ENCODE measurements around the gene SOCS2. TPM values are rescaled to one million over a fixed set of nuclear protein-coding genes. Genes with fewer than 3 reads are reported as not detected.
A peak's percentile ranks its signal among the peaks of the same experiment; 100 is the strongest.
"Not testable (repeated sequence)": the region's sequence is repeated elsewhere in the genome, so short reads cannot be mapped to it uniquely, and the experiment has no call there.

SOCS2 gene, protein sequence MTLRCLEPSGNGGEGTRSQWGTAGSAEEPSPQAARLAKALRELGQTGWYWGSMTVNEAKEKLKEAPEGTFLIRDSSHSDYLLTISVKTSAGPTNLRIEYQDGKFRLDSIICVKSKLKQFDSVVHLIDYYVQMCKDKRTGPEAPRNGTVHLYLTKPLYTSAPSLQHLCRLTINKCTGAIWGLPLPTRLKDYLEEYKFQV
- 10 to 100 TPM in 2 of 3 donors, 1 to 10 TPM in 1; 6.8 to 48.3 (median 47.7) TPM for polyA plus RNA-seq

DNA sequence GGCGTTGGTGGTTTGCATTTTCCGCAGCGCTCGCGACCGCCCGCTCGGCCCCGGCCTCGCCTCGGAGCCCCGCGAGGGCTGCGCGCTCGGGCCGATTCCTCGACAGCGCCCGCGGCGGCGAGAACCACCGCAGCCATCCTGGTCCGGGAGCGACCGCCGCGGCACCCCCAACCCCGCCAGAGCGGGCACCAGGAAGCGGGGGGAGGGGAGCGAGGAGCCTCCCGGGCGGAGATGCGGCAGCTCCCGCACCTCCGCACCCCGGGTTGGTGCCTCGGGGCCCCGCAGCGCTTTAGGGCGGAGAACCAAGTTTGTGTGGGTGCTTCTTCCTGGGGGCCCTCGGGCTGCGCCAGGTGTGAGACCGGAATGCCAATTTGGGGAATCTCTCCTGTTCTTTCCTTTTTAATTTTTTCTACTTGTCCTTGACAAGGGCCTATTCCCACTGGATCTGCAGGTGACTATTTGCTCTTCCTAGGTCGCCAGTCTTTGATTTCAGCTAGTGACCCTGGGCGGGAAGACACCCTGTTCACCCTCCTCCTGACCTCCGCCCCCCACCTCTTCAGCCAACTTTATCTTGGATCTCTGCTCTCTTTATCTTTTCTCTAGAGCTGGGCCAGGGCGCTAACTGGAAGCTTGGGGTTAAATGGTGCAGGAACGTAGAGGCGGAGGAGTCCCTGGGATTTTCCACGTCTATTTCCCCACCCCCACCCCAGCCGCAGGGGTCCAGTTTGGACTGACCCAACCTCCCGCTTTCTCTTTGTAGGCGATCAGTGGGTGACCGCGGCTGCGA, at the start of gene SOCS2:
SOCS2 (plus strand) TSS at position 751 of the 787 bp plus-strand sequence. CDS start 223 bp downstream, outside the sequence.
- 0 to 1% (median 1%) methylated on average over 32 to 59 of the region's 59 CpGs for WGBS, 3 donors
- peak within 1 kb of the TSS; percentile 10 for H3K27ac ChIP-seq (ENCODE audit: low read depth, low read length)

DNA sequence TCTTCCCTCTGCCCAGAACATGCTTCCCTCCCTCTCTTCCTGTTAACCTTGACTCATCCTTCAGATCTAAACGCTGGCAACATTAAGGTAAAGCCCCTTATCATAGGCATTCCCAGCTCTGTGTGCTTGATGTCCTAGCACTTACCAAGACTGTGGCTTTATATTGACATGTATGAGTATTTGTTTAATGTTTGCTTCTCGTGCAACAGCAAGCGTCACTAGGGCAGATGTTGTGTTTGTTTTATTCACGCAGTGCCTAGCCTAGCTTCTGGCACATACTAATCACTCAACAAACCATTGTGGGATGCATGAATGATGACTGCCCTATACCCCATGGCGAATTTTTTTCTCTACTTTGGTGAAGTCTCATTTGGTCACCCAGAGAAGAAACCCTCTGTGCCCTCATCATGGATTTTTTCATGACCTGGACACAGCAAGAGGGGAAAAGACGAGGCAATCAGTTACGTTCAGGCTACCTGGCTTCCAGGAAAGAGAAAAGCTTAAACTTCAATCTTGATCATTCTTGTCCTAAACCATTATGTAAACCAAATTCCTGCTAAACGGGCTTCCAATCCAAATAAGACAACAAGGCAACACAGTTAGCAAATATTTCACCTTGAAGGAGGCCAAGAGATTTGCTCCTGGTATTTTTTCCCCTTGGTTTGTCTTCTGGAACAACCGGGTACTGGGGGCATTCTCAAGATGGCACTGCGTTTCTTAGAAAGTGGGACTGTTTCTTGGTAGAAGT, 47.9 kb upstream of the SOCS2 start:
- WGBS, 3 donors: 65 to 83% (median 72%) methylated on average over 10 of the region's 10 CpGs
- no peak overlapping the region for H3K27ac ChIP-seq (ENCODE audit: low read depth, low read length)

DNA sequence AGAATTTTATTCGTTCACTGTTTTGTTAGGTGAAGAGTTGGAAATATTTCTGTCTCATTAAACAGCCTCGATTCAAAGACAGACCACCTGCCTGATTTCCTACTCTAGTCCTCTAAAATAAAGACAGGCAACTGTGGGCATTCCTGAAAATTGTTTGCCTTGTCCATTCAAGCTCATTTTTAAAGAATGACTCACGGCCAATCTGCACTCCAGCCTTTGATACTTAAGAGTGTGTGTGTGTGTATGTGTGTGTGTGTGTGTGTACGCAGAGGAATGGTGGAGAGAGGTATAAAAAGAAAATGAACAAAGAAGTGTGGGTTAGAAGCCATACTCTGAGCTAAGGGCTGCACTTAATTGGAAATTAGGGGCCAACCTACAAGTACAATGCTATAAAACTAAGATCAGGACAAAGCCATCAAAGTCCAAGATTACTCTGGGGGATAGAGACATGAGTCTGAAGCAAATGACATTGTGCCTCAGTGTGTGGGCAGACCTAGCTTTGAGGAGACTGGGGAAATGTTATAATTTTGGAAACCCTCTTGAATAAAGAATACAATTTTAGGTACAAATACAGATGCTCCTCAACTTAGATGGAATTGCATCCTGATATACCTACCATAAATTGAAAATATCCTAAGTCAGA, 45.6 kb upstream of the SOCS2 start:
- no peak overlapping the region for H3K27ac ChIP-seq (ENCODE audit: low read depth, low read length)
- WGBS, 3 donors: 59 to 82% (median 78%) methylated on average over 4 of the region's 4 CpGs

DNA sequence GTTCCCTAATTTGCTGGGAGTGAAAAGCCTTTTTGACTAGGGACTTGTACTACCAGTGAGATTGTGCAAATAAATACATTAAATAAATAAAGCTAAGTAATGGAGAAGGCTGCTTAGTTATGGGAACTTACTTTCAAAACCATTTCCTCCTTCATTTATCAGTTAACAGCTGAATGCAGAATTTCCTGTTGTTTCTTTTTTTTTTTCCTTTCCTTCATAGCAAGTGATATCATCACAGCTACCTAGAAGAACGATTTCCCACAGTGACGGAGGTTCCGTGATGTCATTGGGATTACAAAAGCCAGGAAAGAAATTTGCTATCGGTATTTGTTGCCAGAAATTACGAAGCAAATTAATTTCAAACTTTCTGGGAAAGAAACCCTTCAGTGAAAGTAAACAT, 42.1 kb upstream of the SOCS2 start:
- H3K27ac ChIP-seq (ENCODE audit: low read depth, low read length): no peak overlapping the region
- 14 to 53% (median 15%) methylated on average over 5 of the region's 5 CpGs for WGBS, 3 donors

DNA sequence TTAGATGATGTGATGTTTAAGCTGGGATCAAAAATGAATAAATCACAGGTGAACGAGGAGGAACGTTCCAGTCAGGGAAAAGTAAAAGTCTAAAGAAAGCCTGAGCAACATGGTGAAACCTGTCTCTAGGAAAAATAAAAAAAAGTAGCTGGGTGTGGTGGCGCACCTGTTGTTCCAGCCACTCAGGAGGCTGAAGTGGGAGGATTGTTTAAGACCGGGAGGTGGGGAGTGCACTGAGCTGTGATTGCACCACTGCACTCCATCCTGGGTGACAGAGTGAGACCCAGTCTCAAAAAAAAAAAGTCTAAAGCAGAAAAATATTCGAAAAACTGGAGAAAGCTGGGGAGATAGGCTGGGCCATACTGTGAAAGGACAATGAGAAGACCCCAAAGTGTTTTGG, 39.2 kb upstream of the SOCS2 start:
- no peak overlapping the region for H3K27ac ChIP-seq (ENCODE audit: low read depth, low read length)
- WGBS, 3 donors: 76 to 90% (median 84%) methylated on average over 5 of the region's 5 CpGs

DNA sequence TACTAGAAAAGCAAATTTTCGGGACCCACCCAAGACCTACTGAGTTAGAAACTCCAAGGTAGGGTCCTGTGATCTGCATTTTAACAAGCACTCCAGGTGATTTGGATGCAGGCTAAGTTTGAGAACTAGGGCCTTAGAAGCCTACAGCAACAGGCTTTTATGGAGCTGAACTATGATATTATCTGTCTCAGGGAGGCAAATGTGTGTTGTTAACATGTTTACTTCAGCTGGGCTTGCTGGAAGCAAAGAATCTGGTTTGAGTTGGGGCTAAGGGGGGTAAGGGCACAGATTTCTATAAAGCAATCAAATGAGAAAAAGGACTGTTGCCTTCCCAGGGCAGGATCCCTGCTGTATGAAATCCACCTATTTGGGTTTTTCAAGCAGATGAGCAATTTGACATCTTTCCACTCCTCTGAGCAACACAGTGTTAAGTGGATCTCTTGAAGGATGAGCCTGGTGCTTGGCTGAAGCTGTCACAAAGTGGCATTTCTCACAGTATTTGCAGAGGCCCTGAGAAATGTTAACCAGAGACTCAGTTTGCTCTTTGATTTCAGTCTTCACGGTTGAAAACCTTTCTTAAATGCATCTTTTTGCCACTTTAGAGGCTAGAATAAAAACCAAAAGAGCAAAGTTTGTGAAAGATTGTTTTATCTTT, 36.2 kb upstream of the SOCS2 start:
- 64 to 84% (median 81%) methylated on average over 2 of the region's 2 CpGs for WGBS, 3 donors
- H3K27ac ChIP-seq (ENCODE audit: low read depth, low read length): no peak overlapping the region

DNA sequence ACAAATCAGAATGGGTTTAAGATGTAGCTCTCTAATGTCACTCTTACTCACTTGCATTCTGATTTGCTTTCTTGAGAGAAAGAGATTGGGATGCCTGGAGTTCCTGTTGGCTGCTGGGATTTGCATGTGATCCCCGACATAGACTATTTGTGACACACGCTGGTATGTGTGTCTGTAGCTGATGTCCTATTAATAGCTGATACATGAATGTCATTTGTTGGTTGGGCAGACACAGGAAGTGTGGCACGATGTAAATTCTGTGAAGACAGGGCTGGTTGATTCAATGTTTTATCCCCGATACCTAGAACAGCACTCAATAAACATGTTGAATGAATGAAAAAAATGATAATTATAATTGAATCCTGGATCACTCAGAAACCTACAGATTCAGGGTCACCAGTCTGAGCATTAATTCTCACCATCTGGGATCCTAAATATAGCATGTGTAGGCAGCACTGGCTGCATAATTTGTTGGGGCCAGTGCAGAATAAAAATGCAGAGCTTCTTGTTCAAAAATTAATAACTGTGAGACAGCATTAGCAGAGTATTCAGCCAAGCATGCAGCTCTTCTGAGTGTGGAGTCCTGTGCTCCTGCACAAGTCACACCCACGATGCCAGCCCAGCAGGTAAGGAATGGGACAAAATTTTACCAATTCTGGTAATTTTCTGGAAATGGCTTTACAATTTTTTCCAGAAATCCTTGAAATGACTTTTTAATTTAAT, 35.5 kb upstream of the SOCS2 start:
- no peak overlapping the region for H3K27ac ChIP-seq (ENCODE audit: low read depth, low read length)
- WGBS, 3 donors: 46 to 59% (median 55%) methylated on average over 5 of the region's 5 CpGs

DNA sequence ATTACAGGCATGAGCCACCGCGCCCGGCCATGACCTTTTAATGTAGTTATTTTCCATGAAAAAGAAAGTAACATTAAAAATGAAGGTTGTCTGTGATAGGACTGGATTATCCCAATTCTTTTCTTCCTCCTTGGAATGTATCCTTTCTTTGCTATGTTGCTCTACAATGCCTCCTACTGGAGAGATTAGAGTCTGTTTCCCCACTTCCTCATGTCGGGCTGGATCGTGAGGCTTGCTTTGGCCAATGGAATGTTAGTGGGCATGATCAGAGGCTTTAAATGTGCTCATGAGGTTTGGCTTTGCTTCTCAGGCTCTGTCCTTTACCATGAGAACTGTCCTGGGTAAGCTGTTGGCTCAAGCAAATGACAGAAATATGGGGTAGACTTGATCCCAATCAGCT, 34.7 kb upstream of the SOCS2 start:
- WGBS, 3 donors: 90 to 94% (median 94%) methylated on average over 5 of the region's 5 CpGs
- H3K27ac ChIP-seq (ENCODE audit: low read depth, low read length): no peak overlapping the region

DNA sequence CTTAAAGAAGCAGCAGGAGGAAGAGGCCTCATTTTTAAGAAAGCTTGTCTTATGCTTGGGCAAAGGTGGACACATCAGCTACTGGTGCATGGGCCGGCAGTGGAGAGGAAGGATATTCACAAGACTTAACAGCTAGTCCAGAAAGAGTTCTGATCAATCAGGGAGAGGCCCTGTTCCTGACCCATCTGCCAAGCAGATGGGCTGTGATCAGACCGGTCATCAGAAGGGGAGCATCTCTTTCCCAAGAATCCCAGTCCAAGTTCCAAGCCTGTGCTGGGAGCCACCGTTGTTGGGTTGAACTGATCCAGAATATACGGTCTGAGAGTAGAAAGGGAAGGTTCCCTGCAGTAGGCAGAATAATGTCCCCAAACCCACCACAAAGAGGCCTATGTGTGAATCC, 32.7 kb upstream of the SOCS2 start:
- no peak overlapping the region for H3K27ac ChIP-seq (ENCODE audit: low read depth, low read length)
- WGBS, 3 donors: 88 to 93% (median 91%) methylated on average over 4 of the region's 4 CpGs

DNA sequence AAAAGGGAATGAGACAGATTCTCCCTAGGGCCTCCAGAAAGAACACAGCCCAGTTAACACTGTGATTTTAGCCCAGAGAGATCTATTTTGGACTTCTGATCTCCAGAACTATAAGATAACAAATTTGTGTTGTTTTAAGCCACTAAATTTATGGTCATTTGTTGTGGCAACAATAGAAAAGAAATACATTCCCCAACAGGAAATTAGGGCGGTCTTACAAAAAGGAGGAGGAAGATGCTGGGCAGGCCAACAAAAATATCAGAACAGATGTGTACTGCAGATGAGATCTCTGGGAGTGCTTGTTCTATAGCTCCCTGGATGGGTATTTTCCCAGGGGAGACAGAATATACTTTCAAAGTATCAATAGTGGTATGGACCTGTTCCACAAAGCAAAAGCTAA, 32.0 kb upstream of the SOCS2 start:
- WGBS, 3 donors: 34 to 83% (median 40%) methylated on average over 1 of the region's 1 CpG
- H3K27ac ChIP-seq (ENCODE audit: low read depth, low read length): no peak overlapping the region

DNA sequence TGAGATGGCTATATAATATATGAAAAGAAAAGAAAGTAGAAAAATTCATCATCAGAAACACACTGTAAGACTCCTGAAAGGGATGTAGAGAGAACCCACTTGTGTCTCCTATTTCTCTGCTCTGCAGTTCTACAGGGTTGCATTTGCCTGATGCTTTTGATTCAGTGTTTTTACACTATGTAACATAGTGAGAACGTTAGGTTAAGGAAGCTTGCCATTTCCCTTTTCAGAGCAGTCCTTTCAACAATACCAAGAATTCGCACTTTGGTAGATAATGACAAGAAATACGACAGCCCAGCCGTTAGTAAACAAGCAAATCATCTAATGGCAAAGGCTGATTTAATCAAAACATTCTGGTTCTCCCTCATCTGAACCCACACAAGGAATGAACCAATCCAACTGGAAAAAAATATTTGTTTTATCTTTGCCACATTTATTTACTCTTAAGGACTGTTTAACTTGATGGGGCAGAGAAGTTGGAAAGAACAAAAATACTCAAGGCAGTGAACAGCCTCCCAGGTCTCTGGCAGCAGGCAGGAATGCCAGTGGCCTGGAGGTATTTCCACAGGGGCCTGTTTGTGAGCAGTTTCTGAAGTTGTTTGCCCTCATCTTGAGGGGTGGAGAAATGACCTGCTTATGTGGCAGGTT, 30.8 kb upstream of the SOCS2 start:
- H3K27ac ChIP-seq (ENCODE audit: low read depth, low read length): no peak overlapping the region
- 54 to 67% (median 59%) methylated on average over 4 of the region's 4 CpGs for WGBS, 3 donors

DNA sequence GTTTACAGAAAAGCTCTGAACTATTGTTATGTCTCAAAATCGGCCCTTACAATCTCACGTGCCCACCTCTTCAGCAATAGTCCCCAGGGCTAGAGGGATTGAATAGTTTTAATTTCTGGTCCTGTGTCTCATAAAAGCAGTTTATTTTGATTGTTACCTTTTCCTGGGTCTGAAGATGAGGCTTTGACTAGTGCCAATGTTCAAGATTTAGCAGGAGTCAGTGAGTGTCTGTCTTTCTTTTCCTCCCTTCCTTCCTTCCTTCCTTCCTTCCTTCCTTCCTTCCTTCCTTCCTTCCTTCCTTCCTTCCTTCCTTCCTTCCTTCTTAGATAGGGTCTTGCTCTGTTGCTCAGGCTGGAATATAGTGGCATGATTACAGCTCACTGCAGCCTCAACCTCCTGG, 24.7 kb upstream of the SOCS2 start:
- no peak overlapping the region for H3K27ac ChIP-seq (ENCODE audit: low read depth, low read length)
- WGBS, 3 donors: 73 to 97% (median 84%) methylated on average over 2 of the region's 2 CpGs

DNA sequence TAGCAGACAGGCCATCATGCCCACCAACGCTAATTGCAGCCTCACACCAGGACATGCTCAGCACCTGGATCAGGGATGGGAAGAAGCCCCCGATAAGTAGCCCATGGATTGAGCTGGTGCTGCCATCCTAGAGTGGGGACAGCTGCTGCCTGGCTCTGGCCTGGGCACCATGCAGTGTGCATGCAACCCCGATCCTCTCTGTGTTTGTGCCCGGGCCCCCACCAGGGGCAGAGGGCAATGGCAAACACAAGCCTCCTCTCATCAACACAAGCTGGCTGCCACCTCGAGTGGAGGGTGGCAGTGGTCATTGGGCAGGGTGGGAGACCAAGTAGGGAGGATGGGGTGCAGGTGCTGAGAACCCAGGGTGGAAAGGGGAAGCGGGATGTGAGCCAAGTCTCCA, 23.3 kb upstream of the SOCS2 start:
- WGBS, 3 donors: 81 to 90% (median 87%) methylated on average over 6 of the region's 6 CpGs
- no peak overlapping the region for H3K27ac ChIP-seq (ENCODE audit: low read depth, low read length)

DNA sequence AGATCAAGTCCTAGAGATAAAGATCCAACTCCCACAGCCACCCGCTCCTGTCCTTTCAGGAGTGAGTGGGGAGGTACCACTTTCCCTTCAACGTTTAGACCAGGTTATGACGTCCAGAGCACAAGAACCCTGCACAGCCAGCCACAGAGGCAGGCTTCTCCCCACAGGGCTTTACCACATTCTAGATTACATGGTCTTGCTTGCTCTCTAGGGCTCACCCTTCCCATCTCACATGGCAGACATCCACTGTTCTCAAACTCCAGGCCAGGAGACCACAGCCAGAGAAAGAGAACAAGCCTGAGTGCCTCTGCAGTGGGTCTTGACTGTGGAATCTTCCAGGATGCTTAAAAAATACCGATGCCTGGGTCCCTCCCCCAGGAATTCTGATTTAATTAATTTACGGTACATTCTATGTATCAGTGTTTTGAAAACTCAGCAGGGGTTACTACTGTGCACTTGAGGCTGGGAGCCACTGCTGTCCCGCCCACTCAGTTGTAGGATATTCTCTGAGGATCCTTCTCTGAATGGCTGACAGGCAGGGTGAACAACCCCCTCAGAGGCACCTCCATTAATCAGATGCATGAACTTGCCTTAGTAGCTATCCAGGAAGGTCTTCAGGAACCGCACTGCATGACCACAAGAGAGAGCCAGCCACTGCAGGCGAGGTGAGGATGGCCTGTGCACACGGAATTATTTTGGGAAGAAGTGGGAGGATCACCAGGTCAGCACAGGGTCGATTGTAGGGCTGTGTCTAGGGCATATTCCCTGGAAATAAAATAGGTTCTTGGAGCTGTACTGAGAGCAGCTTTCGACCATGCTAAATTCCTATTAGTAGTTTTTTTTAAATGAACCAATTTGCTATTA, 21.5 kb upstream of the SOCS2 start:
- no peak overlapping the region for H3K27ac ChIP-seq (ENCODE audit: low read depth, low read length)
- 82 to 86% (median 83%) methylated on average over 11 of the region's 11 CpGs for WGBS, 3 donors

DNA sequence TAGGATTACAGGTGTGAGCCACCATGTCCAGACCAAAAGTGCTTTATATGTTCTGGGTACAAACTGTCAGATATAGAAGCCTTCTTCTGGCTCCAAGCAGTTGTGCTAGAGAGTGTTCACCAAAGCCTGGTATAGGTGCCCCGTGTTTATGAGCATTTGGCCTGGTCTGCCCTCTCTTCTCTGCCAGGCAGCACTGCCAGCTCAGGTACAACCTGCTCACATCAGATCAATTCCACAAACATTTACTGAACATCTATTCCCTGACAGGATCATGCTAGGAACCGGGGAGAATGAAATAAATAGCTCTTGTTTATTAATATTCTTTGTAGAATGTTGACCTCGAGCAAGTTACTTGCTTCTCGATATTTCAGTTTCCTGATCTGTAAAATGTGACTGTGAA, 20.0 kb upstream of the SOCS2 start:
- no peak overlapping the region for H3K27ac ChIP-seq (ENCODE audit: low read depth, low read length)
- WGBS, 3 donors: 43 to 88% (median 79%) methylated on average over 4 of the region's 4 CpGs

DNA sequence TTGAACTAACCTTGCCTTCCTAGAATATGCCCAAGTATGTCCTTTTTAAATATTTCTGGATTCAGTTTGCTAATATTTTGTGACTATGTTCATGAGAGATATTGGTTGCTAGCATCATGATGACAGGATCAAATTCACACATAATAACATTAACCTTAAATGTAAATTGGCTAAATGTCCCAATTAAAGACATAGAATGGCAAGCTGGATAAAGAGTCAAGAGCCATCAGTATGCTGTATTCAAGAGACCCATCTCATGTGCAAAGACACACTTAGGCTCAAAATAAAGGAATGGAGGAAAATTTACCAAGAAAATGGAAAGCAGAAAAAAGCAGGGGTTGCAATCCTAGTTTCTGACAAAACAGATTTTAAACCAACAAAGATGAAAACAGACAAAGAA, 14.6 kb upstream of the SOCS2 start:
- not testable (repeated sequence) for H3K27ac ChIP-seq (ENCODE audit: low read depth, low read length)

DNA sequence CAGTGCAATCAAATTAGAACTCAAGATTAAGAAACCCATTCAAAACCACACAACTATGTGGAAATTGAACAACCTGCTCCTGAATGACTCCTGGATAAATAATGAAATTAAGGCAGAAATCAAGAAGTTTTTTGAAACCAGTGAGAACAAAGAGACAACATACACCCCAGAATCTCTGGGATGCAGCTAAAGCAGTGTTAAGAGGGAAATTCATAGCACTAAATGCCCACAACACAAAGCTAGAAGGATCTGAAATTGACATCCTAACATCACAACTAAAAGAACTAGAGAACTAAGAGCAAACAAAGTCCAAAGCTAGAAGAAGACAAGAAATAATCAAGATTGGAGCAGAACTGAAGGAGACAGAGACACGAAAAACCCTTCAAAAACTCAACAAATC, 13.8 kb upstream of the SOCS2 start:
- not testable (repeated sequence) for H3K27ac ChIP-seq (ENCODE audit: low read depth, low read length)
- WGBS, 3 donors: 94 to 95% (median 95%) methylated on average over 1 of the region's 1 CpG
